Left ventricle myocardium inferior (tissue), 1 donor: Measurements from ENCODE around the gene BRINP2. TPM values are rescaled to one million over a fixed set of nuclear protein-coding genes. Genes with fewer than 3 reads are reported as not detected.
"Not testable (repeated sequence)": the region's sequence is repeated elsewhere in the genome, so short reads cannot be mapped to it uniquely, and the experiment has no call there.

Experiments
- DNase-seq: peaks from one replicate; pipeline ENCODE4 v3.0.0-alpha.2; 2020
- H3K27ac ChIP-seq: fragments of 200-600 bp; replicated peaks from 2 replicates; pipeline ENCODE4 v1.8.0; 2021
- H3K27me3 ChIP-seq: fragments of 200-600 bp; 2 replicates; pipeline ENCODE4 v1.8.0; 2021; ENCODE audit warnings: low read depth
- H3K36me3 ChIP-seq: fragments of 200-600 bp; 2 replicates; pipeline ENCODE4 v1.8.0; 2021
- H3K4me1 ChIP-seq: fragments of 200-600 bp; 2 replicates; pipeline ENCODE4 v1.8.0; 2021
- H3K4me3 ChIP-seq: fragments of 200-600 bp; 2 replicates; pipeline ENCODE4 v1.8.0; 2021; ENCODE audit warnings: mild to moderate bottlenecking, moderate library complexity
- H3K9me3 ChIP-seq: fragments of 200-600 bp; replicated peaks from 2 replicates; pipeline ENCODE4 v1.8.0; 2021
- intact Hi-C: fragments of 100-400 bp; cut with micrococcal nuclease; formaldehyde crosslinking; loops from one replicate; pipeline ENCODE4 v1.11.0; 2022
- total RNA-seq: library from RNA; stranded (reverse); fragmentation: NEBNext Ultra II Directional; extraction: Animal tissue kit (Norgen Biotek cat#: 25700); gene quantifications from one replicate; pipeline ENCODE4 v1.2.1, GENCODE V29; 2021
- TF ChIP-seq, protein P1 (sequence below): fragments of 200-600 bp; IDR thresholded peaks from 2 replicates; pipeline ENCODE4 v1.8.0; 2021; ENCODE audit warnings: antibody characterized with exemption, mild to moderate bottlenecking, borderline replicate concordance
- donor health status: DM: no; HTN: yes; CAD: no; lungs with severe emphysema.

Gene BRINP2
- total RNA-seq, 1 donor from 2014 or later: 0.66 TPM

- Histone ChIP-seq H3K9me3 (peaks cover 16% of the 10 kb centered on the region), H3K27ac (no peak overlapping the region), H3K4me3 (no peak overlapping the region), H3K36me3 (no peaks in the 10 kb centered on the region), H3K4me1 (no peaks in the 10 kb centered on the region), H3K27me3 (peaks cover 70% of the 10 kb centered on the region)
- no peak for DNase-seq
- intact Hi-C loops: no loop called here
- TF ChIP-seq, protein P1, sequence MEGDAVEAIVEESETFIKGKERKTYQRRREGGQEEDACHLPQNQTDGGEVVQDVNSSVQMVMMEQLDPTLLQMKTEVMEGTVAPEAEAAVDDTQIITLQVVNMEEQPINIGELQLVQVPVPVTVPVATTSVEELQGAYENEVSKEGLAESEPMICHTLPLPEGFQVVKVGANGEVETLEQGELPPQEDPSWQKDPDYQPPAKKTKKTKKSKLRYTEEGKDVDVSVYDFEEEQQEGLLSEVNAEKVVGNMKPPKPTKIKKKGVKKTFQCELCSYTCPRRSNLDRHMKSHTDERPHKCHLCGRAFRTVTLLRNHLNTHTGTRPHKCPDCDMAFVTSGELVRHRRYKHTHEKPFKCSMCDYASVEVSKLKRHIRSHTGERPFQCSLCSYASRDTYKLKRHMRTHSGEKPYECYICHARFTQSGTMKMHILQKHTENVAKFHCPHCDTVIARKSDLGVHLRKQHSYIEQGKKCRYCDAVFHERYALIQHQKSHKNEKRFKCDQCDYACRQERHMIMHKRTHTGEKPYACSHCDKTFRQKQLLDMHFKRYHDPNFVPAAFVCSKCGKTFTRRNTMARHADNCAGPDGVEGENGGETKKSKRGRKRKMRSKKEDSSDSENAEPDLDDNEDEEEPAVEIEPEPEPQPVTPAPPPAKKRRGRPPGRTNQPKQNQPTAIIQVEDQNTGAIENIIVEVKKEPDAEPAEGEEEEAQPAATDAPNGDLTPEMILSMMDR: no peak
Observed at GRCh38 chr1:177315761-177316160, 145.0 kb downstream of the BRINP2 start.

DNA sequence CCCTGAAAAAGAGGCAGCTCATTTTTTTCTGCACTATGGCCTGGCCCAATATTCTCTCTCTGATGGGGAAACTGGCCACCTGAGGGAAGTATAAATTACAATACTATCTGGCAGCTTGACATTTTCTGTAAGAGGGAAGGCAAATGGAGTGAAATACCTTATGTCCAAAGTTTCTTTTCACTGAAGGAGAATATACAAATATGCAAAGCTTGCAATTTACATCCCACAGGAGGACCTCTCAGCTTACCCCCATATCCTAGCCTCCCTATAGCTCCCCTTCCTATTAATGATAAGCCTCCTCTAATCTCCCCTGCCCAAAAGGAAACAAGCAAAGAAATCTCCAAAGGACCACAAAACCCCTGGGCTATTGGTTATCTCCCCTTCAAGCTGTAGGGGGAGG, 150.7 kb downstream of the BRINP2 start:
- H3K36me3 ChIP-seq, H3K27ac ChIP-seq, intact Hi-C loops, H3K4me3 ChIP-seq, H3K4me1 ChIP-seq, DNase-seq: not testable (repeated sequence)
- H3K9me3 ChIP-seq: peaks cover 22% of the 10 kb centered on the region
- peaks cover 31% of the 10 kb centered on the region for H3K27me3 ChIP-seq

DNA sequence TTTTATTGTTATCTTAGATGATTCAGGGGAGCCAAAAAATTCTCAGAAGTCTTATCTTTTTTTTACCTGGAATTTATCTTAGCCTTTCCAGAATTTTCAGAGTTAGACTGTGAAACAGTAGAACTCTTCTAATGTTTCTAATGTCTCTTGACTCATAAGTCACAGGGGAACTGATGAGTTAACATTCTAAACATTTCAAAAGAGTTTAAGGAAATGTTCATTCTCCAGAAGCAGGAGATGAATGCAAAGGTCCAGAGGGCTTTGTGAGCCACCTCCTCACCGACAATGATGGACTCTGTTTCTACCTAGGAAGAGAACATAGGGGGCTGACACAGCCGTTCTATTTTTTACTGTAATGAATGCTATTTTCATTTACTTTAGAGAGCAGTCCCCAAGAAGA, 157.5 kb downstream of the BRINP2 start:
- intact Hi-C loops: no loop called here
- no peak for DNase-seq
- no peaks in the 10 kb centered on the region for H3K36me3 ChIP-seq
- H3K4me3 ChIP-seq: no peak overlapping the region
- TF ChIP-seq, protein P1: no peak
- no peak overlapping the region for H3K27ac ChIP-seq
- H3K9me3 ChIP-seq: peaks cover 3% of the 10 kb centered on the region
- H3K4me1 ChIP-seq: no peaks in the 10 kb centered on the region
- peaks cover 39% of the 10 kb centered on the region for H3K27me3 ChIP-seq

- TF ChIP-seq, protein P1: no peak
- peaks cover 11% of the 10 kb centered on the region for H3K4me1 ChIP-seq
- no peaks in the 10 kb centered on the region for H3K36me3 ChIP-seq
- no peak for DNase-seq
- H3K4me3 ChIP-seq: no peak overlapping the region
- intact Hi-C loops: loop anchor here (10.0 kb wide), 1 partner anchor 75 kb away; no protein-coding TSS in a partner anchor
- H3K9me3 ChIP-seq: peaks cover 3% of the 10 kb centered on the region
- no peak overlapping the region for H3K27ac ChIP-seq
- peaks cover 38% of the 10 kb centered on the region for H3K27me3 ChIP-seq
Observed at GRCh38 chr1:177329871-177330270, 159.1 kb downstream of the BRINP2 start.

Other genes starting within 250 kb of the BRINP2 start
- 0.33 TPM for gene ASTN1, start 6.2 kb upstream of the BRINP2 start, total RNA-seq